Endodermal cell (in vitro differentiated cells): ENCODE measurements around the gene DCLRE1B. TPM values are rescaled to one million over a fixed set of nuclear protein-coding genes. Genes with fewer than 3 reads are reported as not detected.

Source experiments
- DNase-seq: peaks from one replicate; pipeline ENCODE4 v3.0.0-alpha.2; 2017
- H3K27ac ChIP-seq: 2 replicates; pipeline ENCODE4 v1.5.1; 2013; ENCODE audit warnings: mild to moderate bottlenecking, low read depth, low read length, moderate library complexity
- H3K27me3 ChIP-seq: 2 replicates; pipeline ENCODE4 v1.6.1; 2013; ENCODE audit warnings: mild to moderate bottlenecking, low read length, moderate library complexity; ENCODE audit not compliant: insufficient read depth, control insufficient read depth, poor library complexity, severe bottlenecking
- H3K36me3 ChIP-seq: 2 replicates; pipeline ENCODE4 v1.7.0; 2013; ENCODE audit warnings: mild to moderate bottlenecking, low read length, moderate library complexity; ENCODE audit not compliant: control insufficient read depth, insufficient read depth
- H3K4me1 ChIP-seq: one replicate; pipeline ENCODE4 v1.7.0; 2013; ENCODE audit warnings: low read length; ENCODE audit not compliant: control insufficient read depth, insufficient read depth
- H3K4me3 ChIP-seq: 2 replicates; pipeline ENCODE4 v1.5.1; 2013; ENCODE audit warnings: mild to moderate bottlenecking, low read length, moderate library complexity
- H3K9ac ChIP-seq: 2 replicates; pipeline ENCODE4 v1.6.1; 2013; ENCODE audit warnings: mild to moderate bottlenecking, low read length, moderate library complexity; ENCODE audit not compliant: poor library complexity, severe bottlenecking; ENCODE audit errors: extremely low read depth
- H3K9me3 ChIP-seq: 2 replicates; pipeline ENCODE4 v1.6.1; 2013; ENCODE audit warnings: mild to moderate bottlenecking, low read length, moderate library complexity; ENCODE audit not compliant: control insufficient read depth
- H3K27ac Mint-ChIP-seq: 2 replicates; pipeline ENCODE4 v1.8.0; 2020; ENCODE audit warnings: mixed read lengths
- H3K27me3 Mint-ChIP-seq: 2 replicates; pipeline ENCODE4 v1.8.0; 2021; ENCODE audit warnings: mild to moderate bottlenecking, mixed read lengths; ENCODE audit not compliant: insufficient read depth
- H3K36me3 Mint-ChIP-seq: 2 replicates; pipeline ENCODE4 v1.8.0; 2020; ENCODE audit warnings: low read depth, mixed read lengths
- H3K4me1 Mint-ChIP-seq: 2 replicates; pipeline ENCODE4 v1.8.0; 2020; ENCODE audit warnings: mixed read lengths
- H3K4me3 Mint-ChIP-seq: 2 replicates; pipeline ENCODE4 v1.8.0; 2020; ENCODE audit warnings: mild to moderate bottlenecking, moderate library complexity, mixed read lengths
- H3K9me3 Mint-ChIP-seq: 2 replicates; pipeline ENCODE4 v1.8.0; 2020; ENCODE audit warnings: mild to moderate bottlenecking, mixed read lengths
- CTCF ChIP-seq: fragments of 200-600 bp; sonication (generic); conservative IDR thresholded peaks from 2 replicates; pipeline ENCODE4 v1.5.0; 2021; ENCODE audit warnings: antibody characterized with exemption, mild to moderate bottlenecking
- WGBS, 2 experiments: methylation state at CpG; one replicate each; pipeline versions ENCODE4 v1.1.5 to v1.1.7; 2013; ENCODE audit warnings: missing lambda C conversion rate in 2 of 2, mixed read lengths in 1 of 2; ENCODE audit not compliant: insufficient coverage in 1 of 2, insufficient read length in 1 of 2; 5-methylcytosine and 5-hydroxymethylcytosine counted together
- total RNA-seq, 2 donors: library from RNA; stranded (reverse); fragmentation: NEBNext Ultra II Directional in 1 of 2; extraction: Animal tissue kit (Norgen Biotek cat#: 25700) in 1 of 2; gene quantifications; 2 replicates in 1 of 2; 3 replicates in 1 of 2; pipeline ENCODE4 v1.2.1, GENCODE V29; 2021

DCLRE1B gene
- total RNA-seq, 2 donors from 2014 or later: 7.4 to 11.0 TPM

GRCh38 chr1:113949007-113949406 is 43.9 kb downstream of the DCLRE1B start:
- H3K4me3 Mint-ChIP-seq: no peak overlapping the region
- Histone ChIP-seq H3K36me3 (peaks cover 6% of the 10 kb centered on the region), H3K27me3 (no peaks in the 10 kb centered on the region), H3K27ac (no peak overlapping the region), H3K9ac (no peak overlapping the region), H3K4me3 (no peak overlapping the region), H3K9me3 (no peaks in the 10 kb centered on the region), H3K4me1 (peaks cover 16% of the 10 kb centered on the region)
- H3K4me1 Mint-ChIP-seq: peaks cover 27% of the 10 kb centered on the region
- no peak for DNase-seq
- no peaks in the 10 kb centered on the region for H3K27me3 Mint-ChIP-seq
- TF ChIP-seq CTCF: peak; percentile 55
- no peak overlapping the region for H3K27ac Mint-ChIP-seq
- peaks cover 17% of the 10 kb centered on the region for H3K36me3 Mint-ChIP-seq
- no peaks in the 10 kb centered on the region for H3K9me3 Mint-ChIP-seq
- 95% methylated on average over 5 of the region's 5 CpGs; no CpG with 5 or more reads in 1 of the 2 experiments for WGBS, 2 experiments

GRCh38 chr1:113950908-113951307 is 45.8 kb downstream of the DCLRE1B start:
- H3K36me3 Mint-ChIP-seq: peaks cover 19% of the 10 kb centered on the region
- H3K27me3 ChIP-seq: no peaks in the 10 kb centered on the region
- TF ChIP-seq CTCF: no peak
- H3K4me3 Mint-ChIP-seq: no peak overlapping the region
- no peak for DNase-seq
- no peaks in the 10 kb centered on the region for H3K9me3 Mint-ChIP-seq
- peaks cover 15% of the 10 kb centered on the region for H3K4me1 ChIP-seq
- peaks cover 25% of the 10 kb centered on the region for H3K36me3 ChIP-seq
- H3K27ac ChIP-seq: no peak overlapping the region
- H3K9ac ChIP-seq: no peak overlapping the region
- no peak overlapping the region for H3K4me3 ChIP-seq
- H3K4me1 Mint-ChIP-seq: peaks cover 26% of the 10 kb centered on the region
- WGBS, 2 experiments: 100% methylated on average over 1 of the region's 1 CpG; no CpG with 5 or more reads in 1 of the 2 experiments
- no peaks in the 10 kb centered on the region for H3K27me3 Mint-ChIP-seq
- H3K9me3 ChIP-seq: no peaks in the 10 kb centered on the region
- H3K27ac Mint-ChIP-seq: no peak overlapping the region

- Histone ChIP-seq H3K27me3 (no peaks in the 10 kb centered on the region), H3K4me1 (peaks cover 10% of the 10 kb centered on the region), H3K4me3 (no peak overlapping the region), H3K9me3 (no peaks in the 10 kb centered on the region), H3K9ac (no peak overlapping the region), H3K36me3 (peaks cover 33% of the 10 kb centered on the region), H3K27ac (no peak overlapping the region)
- Mint-ChIP-seq H3K27me3 (no peaks in the 10 kb centered on the region), H3K4me3 (no peak overlapping the region), H3K9me3 (no peaks in the 10 kb centered on the region), H3K36me3 (peaks cover 24% of the 10 kb centered on the region), H3K27ac (no peak overlapping the region), H3K4me1 (peaks cover 18% of the 10 kb centered on the region)
- 80 to 100% methylated on average over 1 to 2 of the region's 2 CpGs for WGBS, 2 experiments
- no peak for TF ChIP-seq CTCF
- DNase-seq: no peak
Observed at GRCh38 chr1:113951719-113952118, 46.6 kb downstream of the DCLRE1B start.
